DND-41 (cell line): Measurements from ENCODE around the gene FNBP1.
"Not testable (repeated sequence)": the region's sequence is repeated elsewhere in the genome, so short reads cannot be mapped to it uniquely, and the experiment has no call there.

Experiments
- ATAC-seq: fragments of 200-7000 bp; cut with Tn5 transposase; 3 replicates; pipeline ENCODE4 v1.9.1; 2021; ENCODE audit warnings: low read depth; ENCODE audit not compliant: insufficient read depth
- DNase-seq: peaks from one replicate; pipeline ENCODE4 v3.0.0-alpha.2; 2020
- H2AFZ ChIP-seq: 2 replicates; pipeline ENCODE4 v1.6.0; 2012; ENCODE audit warnings: low read depth, low read length
- H3K27ac ChIP-seq: 2 replicates; pipeline ENCODE4 v1.5.1; 2012; ENCODE audit warnings: low read length, inconsistent platforms
- H3K27me3 ChIP-seq: fragments of 200-600 bp; sonication (generic); 2 replicates; pipeline ENCODE4 v1.6.0; 2012; ENCODE audit warnings: low read length, mild to moderate bottlenecking, inconsistent platforms; ENCODE audit not compliant: insufficient read depth, poor library complexity
- H3K36me3 ChIP-seq: 2 replicates; pipeline ENCODE4 v1.5.1; 2012; ENCODE audit warnings: low read length, inconsistent platforms; ENCODE audit not compliant: insufficient read depth
- H3K4me1 ChIP-seq: 2 replicates; pipeline ENCODE4 v1.5.1; 2012; ENCODE audit warnings: mild to moderate bottlenecking, low read length; ENCODE audit not compliant: insufficient read depth
- H3K4me2 ChIP-seq: 2 replicates; pipeline ENCODE4 v1.6.0; 2012; ENCODE audit warnings: mild to moderate bottlenecking, moderate library complexity, low read length, inconsistent platforms; ENCODE audit not compliant: insufficient read depth
- H3K4me3 ChIP-seq, 2 experiments: fragments of 200-600 bp in 1 of 2; shearing (Covaris generic) in 1 of 2; 2 replicates each; pipeline ENCODE4 v1.5.1; 2012 to 2016; ENCODE audit warnings: inconsistent platforms in 2 of 2, low read length in 2 of 2, mild to moderate bottlenecking in 2 of 2, low read depth in 1 of 2, moderate library complexity in 1 of 2
- H3K79me2 ChIP-seq: 2 replicates; pipeline ENCODE4 v1.6.0; 2012; ENCODE audit warnings: low read length, inconsistent platforms; ENCODE audit not compliant: insufficient read depth
- H3K9ac ChIP-seq: 2 replicates; pipeline ENCODE4 v1.6.0; 2012; ENCODE audit warnings: low read depth, mild to moderate bottlenecking, inconsistent platforms, low read length, moderate library complexity
- H3K9me3 ChIP-seq: 2 replicates; pipeline ENCODE4 v1.5.1; 2012; ENCODE audit warnings: low read length, moderate library complexity, mild to moderate bottlenecking, inconsistent platforms; ENCODE audit not compliant: insufficient read depth, severe bottlenecking
- H4K20me1 ChIP-seq: 2 replicates; pipeline ENCODE4 v1.6.0; 2012; ENCODE audit warnings: low read length; ENCODE audit not compliant: insufficient read depth
- EZH2 ChIP-seq: IDR thresholded peaks from 3 replicates; pipeline ENCODE4 v1.6.1; 2012; ENCODE audit warnings: borderline replicate concordance, low read depth, mild to moderate bottlenecking, moderate library complexity, low read length, inconsistent platforms; ENCODE audit not compliant: severe bottlenecking
- TF ChIP-seq, protein P1 (sequence below): IDR thresholded peaks from 2 replicates; pipeline ENCODE4 v1.5.1; 2012; ENCODE audit warnings: borderline replicate concordance, low read length, moderate library complexity, mild to moderate bottlenecking; ENCODE audit not compliant: poor library complexity, severe bottlenecking; ENCODE audit errors: extremely low read depth

Gene FNBP1

DNA sequence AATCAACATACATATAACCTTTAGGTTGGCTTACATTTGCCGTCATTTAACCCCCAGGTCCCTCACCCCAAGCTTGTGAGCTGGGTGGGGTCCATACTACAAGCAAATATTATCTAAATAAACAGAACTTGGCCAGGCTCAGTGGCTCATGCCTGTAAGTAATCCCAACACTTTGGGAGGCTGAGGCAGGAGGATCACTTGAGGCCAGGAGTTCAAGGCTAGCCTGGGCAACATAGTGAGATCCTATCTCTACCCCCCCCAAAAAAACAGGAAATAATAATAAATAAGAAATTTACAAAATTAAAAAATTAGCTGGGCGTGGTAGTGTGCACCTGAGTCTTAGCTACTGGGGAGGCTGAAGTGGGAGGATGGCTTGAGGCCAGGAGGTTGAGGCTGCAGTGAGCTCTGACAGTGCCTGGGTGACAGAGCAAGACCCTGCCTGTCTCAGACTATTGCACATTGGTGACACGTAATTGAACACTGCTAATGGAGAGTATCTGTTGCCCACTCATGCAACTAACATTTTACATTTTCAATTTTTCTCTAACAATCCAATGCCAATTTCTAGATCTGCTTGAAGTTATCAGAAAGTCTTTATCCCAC lies 18.9 kb downstream of the FNBP1 start:
- Histone ChIP-seq H3K79me2 (peaks cover 99% of the 10 kb centered on the region), H3K27ac (no peak overlapping the region), H3K36me3 (peaks cover 59% of the 10 kb centered on the region), H3K9me3 (no peaks in the 10 kb centered on the region), H3K4me1 (peaks cover 8% of the 10 kb centered on the region), H3K4me2 (no peak overlapping the region), H4K20me1 (peaks cover 87% of the 10 kb centered on the region), H3K27me3 (no peaks in the 10 kb centered on the region), H3K4me3 (no peak overlapping the region), H2AFZ (no peak overlapping the region), H3K9ac (no peak overlapping the region)
- no peak for DNase-seq
- ATAC-seq, result no peak
- no peak for TF ChIP-seq EZH2
- TF ChIP-seq, protein P1, sequence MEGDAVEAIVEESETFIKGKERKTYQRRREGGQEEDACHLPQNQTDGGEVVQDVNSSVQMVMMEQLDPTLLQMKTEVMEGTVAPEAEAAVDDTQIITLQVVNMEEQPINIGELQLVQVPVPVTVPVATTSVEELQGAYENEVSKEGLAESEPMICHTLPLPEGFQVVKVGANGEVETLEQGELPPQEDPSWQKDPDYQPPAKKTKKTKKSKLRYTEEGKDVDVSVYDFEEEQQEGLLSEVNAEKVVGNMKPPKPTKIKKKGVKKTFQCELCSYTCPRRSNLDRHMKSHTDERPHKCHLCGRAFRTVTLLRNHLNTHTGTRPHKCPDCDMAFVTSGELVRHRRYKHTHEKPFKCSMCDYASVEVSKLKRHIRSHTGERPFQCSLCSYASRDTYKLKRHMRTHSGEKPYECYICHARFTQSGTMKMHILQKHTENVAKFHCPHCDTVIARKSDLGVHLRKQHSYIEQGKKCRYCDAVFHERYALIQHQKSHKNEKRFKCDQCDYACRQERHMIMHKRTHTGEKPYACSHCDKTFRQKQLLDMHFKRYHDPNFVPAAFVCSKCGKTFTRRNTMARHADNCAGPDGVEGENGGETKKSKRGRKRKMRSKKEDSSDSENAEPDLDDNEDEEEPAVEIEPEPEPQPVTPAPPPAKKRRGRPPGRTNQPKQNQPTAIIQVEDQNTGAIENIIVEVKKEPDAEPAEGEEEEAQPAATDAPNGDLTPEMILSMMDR, result no peak

DNA sequence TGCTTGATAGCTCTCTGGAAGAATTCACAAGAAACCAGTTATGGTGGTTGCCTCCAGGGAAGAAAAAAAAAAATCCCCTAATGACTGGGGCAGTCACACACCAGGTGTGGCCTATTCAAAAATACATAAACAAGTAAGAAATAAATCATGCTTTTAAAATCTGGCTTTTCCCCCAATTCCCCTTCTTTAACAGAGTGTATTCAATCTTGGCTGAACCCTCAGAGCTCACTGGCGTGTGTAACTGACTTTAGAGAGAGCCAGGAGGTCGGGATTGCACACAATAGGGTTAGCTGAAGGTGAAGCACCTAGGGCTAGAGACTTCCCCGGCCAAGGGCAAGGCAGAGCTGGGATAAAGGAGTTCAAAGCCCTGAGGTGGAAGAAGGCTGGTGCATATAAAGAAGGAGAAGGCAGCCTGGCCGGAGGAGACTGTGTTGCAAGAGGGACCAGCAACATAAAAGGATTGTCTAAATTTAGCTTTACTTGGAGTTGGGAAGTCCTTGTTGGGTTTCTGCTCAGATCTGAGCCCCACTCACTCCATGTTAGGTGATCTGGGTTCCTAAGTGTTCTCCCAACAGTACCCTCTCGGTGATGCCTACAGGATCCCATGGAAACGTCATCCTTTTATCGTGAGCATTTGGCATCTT lies 19.7 kb downstream of the FNBP1 start:
- Histone ChIP-seq H3K4me2 (no peak overlapping the region), H3K9ac (no peak overlapping the region), H3K4me1 (peaks cover 8% of the 10 kb centered on the region), H3K27me3 (no peaks in the 10 kb centered on the region), H3K4me3 (no peak overlapping the region), H3K27ac (no peak overlapping the region), H3K9me3 (no peaks in the 10 kb centered on the region), H2AFZ (no peak overlapping the region), H3K79me2 (peaks cover 99% of the 10 kb centered on the region), H4K20me1 (peaks cover 85% of the 10 kb centered on the region), H3K36me3 (peaks cover 63% of the 10 kb centered on the region)
- TF ChIP-seq, protein P1, result no peak
- no peak for TF ChIP-seq EZH2
- DNase-seq (no peak), ATAC-seq (no peak)

DNA sequence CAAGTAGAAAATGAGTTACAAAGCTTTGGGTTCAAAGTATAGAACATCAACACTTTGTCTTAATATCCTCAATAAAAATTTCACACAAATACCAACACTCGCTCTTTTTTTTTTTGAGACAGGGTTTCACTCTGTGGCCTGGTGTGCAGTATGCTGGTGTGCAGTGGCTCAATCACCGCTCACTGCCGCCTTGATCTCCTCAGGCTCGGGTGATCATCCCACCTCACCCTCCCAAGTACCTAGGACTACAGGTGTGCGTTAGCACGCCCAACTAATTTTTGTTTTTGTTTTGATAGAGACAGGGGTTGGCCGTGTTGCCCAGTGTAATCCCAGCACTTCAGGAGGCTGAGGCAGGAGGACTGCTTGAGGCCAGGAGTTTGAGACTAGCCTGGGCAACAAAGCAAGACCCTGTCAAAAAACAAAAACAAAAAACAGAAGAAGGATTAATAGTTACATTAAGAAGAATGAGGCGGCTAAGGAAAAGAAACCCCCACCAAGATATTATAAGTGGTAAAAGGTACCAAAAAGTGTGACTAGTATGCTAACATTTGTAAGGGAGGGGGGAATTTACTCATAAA lies 20.3 kb downstream of the FNBP1 start:
- H3K79me2 ChIP-seq, result peaks cover 99% of the 10 kb centered on the region
- TF ChIP-seq EZH2, result no peak
- TF ChIP-seq, protein P1, result no peak
- no peak overlapping the region for H3K27ac ChIP-seq
- H3K4me3 ChIP-seq, result no peak overlapping the region
- no peak for ATAC-seq
- no peak overlapping the region for H3K4me2 ChIP-seq
- no peak for DNase-seq
- no peaks in the 10 kb centered on the region for H3K9me3 ChIP-seq
- H3K27me3 ChIP-seq, result no peaks in the 10 kb centered on the region
- no peak overlapping the region for H2AFZ ChIP-seq
- H3K9ac ChIP-seq, result no peak overlapping the region
- peaks cover 5% of the 10 kb centered on the region for H3K4me1 ChIP-seq
- H3K36me3 ChIP-seq, result peaks cover 59% of the 10 kb centered on the region
- peaks cover 79% of the 10 kb centered on the region for H4K20me1 ChIP-seq

DNA sequence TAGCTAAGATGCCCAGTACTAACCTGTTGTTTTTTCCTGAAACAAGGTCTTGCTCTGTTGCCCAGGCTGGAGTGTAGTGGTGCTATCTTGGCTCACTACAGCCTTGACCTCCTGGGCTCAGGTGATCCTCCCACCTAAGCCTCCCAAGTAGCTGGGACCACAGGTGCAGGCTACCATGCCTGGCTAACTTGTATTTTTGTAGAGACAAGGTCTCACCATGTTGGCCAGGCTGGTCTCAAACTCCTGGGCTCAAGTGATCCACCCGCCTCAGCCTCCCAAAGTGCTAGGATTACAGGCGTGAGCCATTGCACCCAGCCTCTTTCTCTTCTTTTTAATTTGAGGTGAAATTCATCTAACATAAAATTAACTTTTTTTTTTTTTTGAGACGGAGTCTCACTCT lies 21.1 kb downstream of the FNBP1 start:
- not testable (repeated sequence) for DNase-seq, ATAC-seq, H3K4me1 ChIP-seq, H3K4me3 ChIP-seq, H3K27ac ChIP-seq, H3K9ac ChIP-seq, H3K4me2 ChIP-seq, H2AFZ ChIP-seq, H3K27me3 ChIP-seq, H3K9me3 ChIP-seq
- H3K36me3 ChIP-seq, result peaks cover 58% of the 10 kb centered on the region
- peaks cover 73% of the 10 kb centered on the region for H4K20me1 ChIP-seq
- H3K79me2 ChIP-seq, result peaks cover 99% of the 10 kb centered on the region
